ENCODE results near the gene OSBPL5. TPM values are rescaled to one million over a fixed set of nuclear protein-coding genes. Genes with fewer than 3 reads are reported as not detected.
A peak's percentile ranks its signal among the peaks of the same experiment; 100 is the strongest.

OSBPL5 gene
- total and polyA plus RNA-seq, 2 donors (not counting 1 experiment from before 2014, with no cell fraction given), result 12.4 to 49.0 TPM

- Histone ChIP-seq H3K4me3 (replicated peaks in 1 of 4; ENCODE audit: control extremely low read depth in 1 of 4, insufficient read depth in 1 of 4, low read depth in 3 of 4, low read length in 4 of 4) (no peak overlapping the region), H3K9ac (ENCODE audit: insufficient read depth, low read length) (no peak overlapping the region), H4K20me1 (ENCODE audit: control insufficient read depth, extremely low read depth, insufficient read depth, low read length) (no peaks in the 10 kb centered on the region), H2AFZ (ENCODE audit: low read length) (no peak overlapping the region), H3K36me3 (ENCODE audit: control insufficient read depth, insufficient read depth, low read length) (peaks cover 2% of the 10 kb centered on the region), H3K79me2 (ENCODE audit: control insufficient read depth, insufficient read depth, low read length) (peaks cover 86% of the 10 kb centered on the region), H3K27ac (ENCODE audit: insufficient read depth, low read length) (peak overlapping the region; percentile 90), H3K4me2 (ENCODE audit: extremely low read depth, insufficient read depth, low read length) (no peak overlapping the region), H3K4me1 (ENCODE audit: control insufficient read depth, extremely low read depth, insufficient read depth, low read length) (peaks cover 65% of the 10 kb centered on the region), H3K9me3 (ENCODE audit: control insufficient read depth, insufficient read depth, low read depth, low read length) (no peaks in the 10 kb centered on the region), H3K27me3 (ENCODE audit: control insufficient read depth, insufficient read depth, low read length) (no peaks in the 10 kb centered on the region)
- peak in 1 of 2 donors; percentile 17 for DNase-seq (ENCODE audit: low read depth in 2 of 2)
- no peak for TF ChIP-seq CTCF (conservative IDR thresholded peaks at IDR 0.05 in 1 of 2, IDR thresholded peaks at IDR 0.05 in 1 of 2; ENCODE audit: low read depth in 1 of 2, low read length in 2 of 2)
- no peak for TF ChIP-seq EZH2 (IDR thresholded peaks at IDR 0.05; ENCODE audit: low read length, missing control alignments)
Measured at GRCh38 chr11:3157381-3158130, 7.6 kb downstream of the OSBPL5 start.

GRCh38 chr11:3156661-3157311, 8.3 kb downstream of the OSBPL5 start:
- Histone ChIP-seq H3K9me3 (ENCODE audit: control insufficient read depth, insufficient read depth, low read depth, low read length) (no peaks in the 10 kb centered on the region), H4K20me1 (ENCODE audit: control insufficient read depth, extremely low read depth, insufficient read depth, low read length) (no peaks in the 10 kb centered on the region), H3K4me1 (ENCODE audit: control insufficient read depth, extremely low read depth, insufficient read depth, low read length) (peaks cover 59% of the 10 kb centered on the region), H3K9ac (ENCODE audit: insufficient read depth, low read length) (no peak overlapping the region), H2AFZ (ENCODE audit: low read length) (no peak overlapping the region), H3K36me3 (ENCODE audit: control insufficient read depth, insufficient read depth, low read length) (peaks cover 5% of the 10 kb centered on the region), H3K27me3 (ENCODE audit: control insufficient read depth, insufficient read depth, low read length) (no peaks in the 10 kb centered on the region), H3K4me3 (replicated peaks in 1 of 4; ENCODE audit: control extremely low read depth in 1 of 4, insufficient read depth in 1 of 4, low read depth in 3 of 4, low read length in 4 of 4) (no peak overlapping the region), H3K4me2 (ENCODE audit: extremely low read depth, insufficient read depth, low read length) (no peak overlapping the region), H3K27ac (ENCODE audit: insufficient read depth, low read length) (peak overlapping the region; percentile 90), H3K79me2 (ENCODE audit: control insufficient read depth, insufficient read depth, low read length) (peaks cover 86% of the 10 kb centered on the region)
- DNase-seq (ENCODE audit: low read depth in 2 of 2), result no peak
- no peak for TF ChIP-seq CTCF (conservative IDR thresholded peaks at IDR 0.05 in 1 of 2, IDR thresholded peaks at IDR 0.05 in 1 of 2; ENCODE audit: low read depth in 1 of 2, low read length in 2 of 2)
- TF ChIP-seq EZH2 (IDR thresholded peaks at IDR 0.05; ENCODE audit: low read length, missing control alignments), result no peak

- peak overlapping the region; percentile 59 for H3K9ac ChIP-seq (ENCODE audit: insufficient read depth, low read length)
- no peaks in the 10 kb centered on the region for H4K20me1 ChIP-seq (ENCODE audit: control insufficient read depth, extremely low read depth, insufficient read depth, low read length)
- no peaks in the 10 kb centered on the region for H3K27me3 ChIP-seq (ENCODE audit: control insufficient read depth, insufficient read depth, low read length)
- H3K4me1 ChIP-seq (ENCODE audit: control insufficient read depth, extremely low read depth, insufficient read depth, low read length), result peaks cover 54% of the 10 kb centered on the region
- H3K9me3 ChIP-seq (ENCODE audit: control insufficient read depth, insufficient read depth, low read depth, low read length), result no peaks in the 10 kb centered on the region
- peak in 1 of 2 donors; percentile 54 for DNase-seq (ENCODE audit: low read depth in 2 of 2)
- no peak for TF ChIP-seq EZH2 (IDR thresholded peaks at IDR 0.05; ENCODE audit: low read length, missing control alignments)
- TF ChIP-seq CTCF (conservative IDR thresholded peaks at IDR 0.05 in 1 of 2, IDR thresholded peaks at IDR 0.05 in 1 of 2; ENCODE audit: low read depth in 1 of 2, low read length in 2 of 2), result no peak
- H2AFZ ChIP-seq (ENCODE audit: low read length), result no peak overlapping the region
- H3K79me2 ChIP-seq (ENCODE audit: control insufficient read depth, insufficient read depth, low read length), result peaks cover 86% of the 10 kb centered on the region
- H3K4me3 ChIP-seq (replicated peaks in 1 of 4; ENCODE audit: control extremely low read depth in 1 of 4, insufficient read depth in 1 of 4, low read depth in 3 of 4, low read length in 4 of 4), result peak overlapping the region in 3 of 4 experiments; percentile 5 to 32 (median 9)
- peaks cover 5% of the 10 kb centered on the region for H3K36me3 ChIP-seq (ENCODE audit: control insufficient read depth, insufficient read depth, low read length)
- H3K27ac ChIP-seq (ENCODE audit: insufficient read depth, low read length), result peak overlapping the region; percentile 90
- H3K4me2 ChIP-seq (ENCODE audit: extremely low read depth, insufficient read depth, low read length), result peak overlapping the region; percentile 62
Measured at GRCh38 chr11:3156282-3156660, 8.8 kb downstream of the OSBPL5 start.
